HG03442 (cell line): ENCODE data around the gene POLR3GL.
A peak's percentile ranks its signal among the peaks of the same experiment; 100 is the strongest.

Experiments used
- ATAC-seq: cut with Tn5 transposase; IDR thresholded peaks from one replicate; pipeline ENCODE4 v1.9.1; 2021; ENCODE audit warnings: mild to moderate bottlenecking, moderate library complexity; ENCODE audit not compliant: unreplicated experiment

Gene POLR3GL

GRCh38 chr1:145991735-145992412 is 27.4 kb downstream of the POLR3GL start:
- no peak for ATAC-seq

DNA sequence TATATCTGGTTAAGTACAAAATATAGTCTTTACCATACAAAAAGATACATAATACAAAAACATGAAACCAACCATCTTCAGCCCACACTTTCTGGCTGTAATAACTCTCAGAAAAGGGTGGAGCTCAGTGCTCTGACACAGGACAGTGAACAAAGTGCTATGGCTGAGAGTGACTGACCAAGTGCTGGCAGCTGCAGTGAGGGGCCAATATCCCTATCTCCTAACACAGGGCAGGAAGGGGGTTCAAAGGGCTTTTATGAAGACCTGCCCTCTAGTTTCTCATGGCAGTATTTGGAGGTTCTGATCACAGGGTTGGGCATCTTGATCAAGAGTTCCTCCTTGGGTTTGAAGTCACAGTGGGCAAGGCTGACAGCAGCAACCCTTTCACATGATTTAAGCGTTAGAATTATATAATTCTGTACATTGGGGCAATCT is 28.0 kb downstream of the POLR3GL start:
- ATAC-seq, result no peak

DNA sequence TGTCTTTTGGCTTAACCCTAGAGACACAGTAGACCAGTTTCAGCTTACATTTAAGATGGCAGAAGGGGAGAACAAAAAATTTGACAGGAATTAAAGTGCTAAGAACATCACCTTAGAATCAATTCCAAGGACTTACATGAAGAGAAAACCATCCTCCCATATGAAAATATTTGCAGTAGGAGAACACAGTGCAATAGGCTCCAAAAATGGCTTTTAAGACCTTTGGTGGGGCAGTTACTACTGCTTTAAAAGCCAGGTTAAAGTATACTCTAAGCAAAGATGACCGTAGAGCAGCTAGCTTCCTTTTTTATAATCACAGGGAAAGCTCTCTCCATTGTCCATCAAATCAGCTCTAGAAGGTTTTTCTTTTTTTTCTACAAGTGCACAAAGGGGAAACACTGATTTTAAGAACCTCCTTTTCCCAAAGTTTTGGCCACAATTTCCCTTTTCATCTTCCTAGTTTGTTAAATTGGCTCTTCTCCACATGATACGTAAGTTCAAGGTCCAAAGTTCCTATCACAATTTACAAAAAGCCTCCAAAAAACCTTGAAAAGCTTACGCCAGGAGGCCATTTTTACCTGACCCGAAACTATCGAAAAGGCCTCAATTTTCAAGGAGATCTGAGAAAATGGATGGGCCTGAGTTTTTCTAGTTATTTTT is 28.6 kb downstream of the POLR3GL start:
- ATAC-seq, result no peak

- no peak for ATAC-seq
Measured at GRCh38 chr1:145993618-145994390, 29.3 kb downstream of the POLR3GL start.

DNA sequence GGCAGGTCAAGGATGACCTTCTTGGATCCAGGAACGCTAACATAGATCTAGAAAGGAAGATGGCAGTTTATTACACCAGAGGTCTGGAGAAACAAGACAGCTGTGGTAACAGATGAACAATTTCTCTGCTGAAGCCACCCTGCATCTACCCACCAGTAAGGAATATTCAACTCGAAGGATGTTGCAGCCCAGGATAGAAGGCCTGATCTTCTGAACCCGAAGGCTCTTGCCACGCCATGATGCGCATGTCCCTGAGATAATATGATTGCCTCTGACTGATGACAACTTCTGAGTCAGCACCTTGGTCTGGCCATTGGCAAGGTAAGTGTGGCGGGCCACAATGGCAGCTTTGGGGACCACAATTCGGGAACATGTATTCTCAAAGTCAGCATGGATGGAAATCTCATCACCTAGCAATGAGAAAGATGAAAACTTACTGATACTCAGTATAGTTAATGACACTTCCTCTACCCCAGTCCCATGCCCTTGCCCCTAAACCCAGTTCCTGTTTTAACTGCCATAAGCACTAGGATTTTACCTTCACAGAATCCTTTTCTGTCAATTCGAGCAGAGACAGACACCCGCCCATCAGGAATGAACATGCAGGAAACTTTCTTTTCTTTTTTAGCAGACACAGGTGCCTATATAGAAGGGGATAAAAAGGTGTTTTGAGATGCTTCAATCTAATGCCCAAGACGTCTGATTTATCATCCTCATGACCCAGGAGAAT is 30.1 kb downstream of the POLR3GL start:
- ATAC-seq, result no peak

DNA sequence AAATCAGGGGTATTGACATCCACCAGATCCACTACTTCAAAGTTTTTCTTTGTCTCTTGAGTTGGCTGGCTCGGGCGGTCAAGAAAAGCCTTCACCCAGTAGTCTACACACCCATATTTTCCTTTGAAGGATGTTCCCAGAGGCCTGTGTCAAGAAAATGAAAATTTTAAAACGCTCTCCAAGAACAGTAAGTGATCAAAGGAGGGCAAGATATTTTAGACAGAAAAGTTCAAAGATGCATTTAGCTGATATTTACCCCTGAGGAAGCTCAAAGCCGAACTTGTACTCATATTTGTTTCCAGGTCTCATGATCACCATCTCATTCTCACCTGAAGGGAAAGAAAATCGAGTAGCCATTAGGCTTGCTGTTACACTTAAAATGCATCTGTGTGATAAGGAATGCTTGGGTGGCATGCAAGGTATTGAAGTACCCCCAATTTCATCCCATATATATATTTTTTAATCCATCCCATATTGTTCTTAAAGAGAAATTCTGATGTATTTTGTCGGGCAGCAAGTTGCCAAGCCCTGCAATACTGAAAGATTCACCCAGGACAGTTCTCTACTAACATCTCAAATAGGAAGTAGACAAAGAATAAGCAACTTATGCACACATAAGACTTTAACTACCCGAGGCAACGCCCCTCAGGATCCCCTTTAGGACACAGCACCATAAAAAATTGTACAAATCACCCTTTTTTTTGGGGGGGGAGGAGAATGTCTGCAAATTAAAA is 30.8 kb downstream of the POLR3GL start:
- ATAC-seq, result no peak

GRCh38 chr1:145995964-145996432 is 31.5 kb downstream of the POLR3GL start:
- no peak for ATAC-seq

GRCh38 chr1:145996433-145997015 is 32.0 kb downstream of the POLR3GL start, which contains the start of gene TXNIP:
TSS of gene TXNIP (minus strand) at chr1:145996579. CDS start at chr1:145996266, 313 bp downstream.
- peak; percentile 86 for ATAC-seq

DNA sequence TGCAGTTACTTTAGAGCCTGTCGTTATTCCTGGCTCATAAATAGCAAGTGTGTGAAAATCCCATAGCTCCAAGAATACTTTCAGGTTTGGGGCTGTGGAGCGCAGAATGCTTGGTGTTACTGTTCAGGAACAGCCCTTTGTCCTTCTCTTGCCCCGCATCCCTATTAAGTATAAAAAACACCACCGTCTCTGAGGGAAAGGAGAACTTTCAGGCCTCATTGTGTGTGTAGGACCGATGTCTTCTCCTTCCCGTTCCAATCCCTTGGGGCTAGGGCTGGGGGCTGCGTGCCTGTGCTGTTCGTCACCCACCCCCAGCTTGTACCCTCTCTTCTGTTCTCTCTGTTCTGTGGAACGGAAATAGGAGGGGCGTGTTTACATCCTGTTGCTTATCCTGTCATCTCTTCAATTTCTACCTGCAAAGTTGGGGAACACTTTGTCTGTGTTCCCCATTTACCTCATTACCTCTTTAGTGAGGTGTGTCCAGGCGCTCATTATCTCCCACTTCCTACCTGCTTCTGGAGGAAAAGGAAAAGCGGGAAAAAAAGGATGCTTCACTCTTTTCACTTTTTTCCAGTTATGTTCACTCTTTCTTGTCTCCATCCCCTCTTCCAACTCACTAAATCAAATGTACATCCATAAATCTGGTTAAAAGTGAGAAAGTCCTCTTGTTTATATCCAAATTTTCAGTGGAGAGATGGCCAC is 32.7 kb downstream of the POLR3GL start:
- ATAC-seq, result no peak

GRCh38 chr1:145997718-145998023 is 33.2 kb downstream of the POLR3GL start:
- no peak for ATAC-seq

- ATAC-seq, result no peak
Measured at GRCh38 chr1:145999321-146000024, 35.0 kb downstream of the POLR3GL start.

GRCh38 chr1:146001709-146002108 is 37.2 kb downstream of the POLR3GL start:
- no peak for ATAC-seq

DNA sequence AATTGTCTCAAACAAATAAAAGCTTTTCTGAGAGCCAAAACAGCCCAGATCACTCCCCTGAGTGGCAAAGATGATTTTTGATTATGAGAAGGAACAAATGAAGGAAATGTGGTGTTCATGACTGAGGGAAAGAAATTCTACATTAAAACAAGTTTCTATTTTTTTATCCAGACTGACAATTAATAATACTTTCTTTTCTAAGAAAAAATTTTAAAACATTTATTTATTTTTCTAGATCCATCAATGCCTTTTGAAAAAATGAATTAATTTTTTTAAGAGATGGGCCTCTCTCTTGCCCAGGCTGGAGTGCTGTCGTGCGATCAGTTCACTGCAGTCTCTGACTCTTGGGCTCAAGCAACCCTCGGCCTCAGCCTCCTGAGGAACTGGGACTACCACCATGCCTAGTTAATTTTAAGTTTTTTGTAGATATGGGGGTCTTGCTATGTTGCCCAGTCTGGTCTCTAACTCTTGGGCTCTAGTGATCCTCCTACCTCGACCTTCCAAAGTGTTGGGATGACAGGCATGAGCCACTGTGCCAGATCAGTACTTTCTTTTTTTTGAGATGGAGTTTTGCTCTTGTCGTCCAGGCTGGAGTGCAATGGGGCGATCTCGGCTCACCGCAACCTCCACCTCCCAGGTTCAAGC is 43.1 kb downstream of the POLR3GL start:
- ATAC-seq, result no peak

GRCh38 chr1:146010126-146010738 is 45.7 kb downstream of the POLR3GL start:
- ATAC-seq, result no peak

DNA sequence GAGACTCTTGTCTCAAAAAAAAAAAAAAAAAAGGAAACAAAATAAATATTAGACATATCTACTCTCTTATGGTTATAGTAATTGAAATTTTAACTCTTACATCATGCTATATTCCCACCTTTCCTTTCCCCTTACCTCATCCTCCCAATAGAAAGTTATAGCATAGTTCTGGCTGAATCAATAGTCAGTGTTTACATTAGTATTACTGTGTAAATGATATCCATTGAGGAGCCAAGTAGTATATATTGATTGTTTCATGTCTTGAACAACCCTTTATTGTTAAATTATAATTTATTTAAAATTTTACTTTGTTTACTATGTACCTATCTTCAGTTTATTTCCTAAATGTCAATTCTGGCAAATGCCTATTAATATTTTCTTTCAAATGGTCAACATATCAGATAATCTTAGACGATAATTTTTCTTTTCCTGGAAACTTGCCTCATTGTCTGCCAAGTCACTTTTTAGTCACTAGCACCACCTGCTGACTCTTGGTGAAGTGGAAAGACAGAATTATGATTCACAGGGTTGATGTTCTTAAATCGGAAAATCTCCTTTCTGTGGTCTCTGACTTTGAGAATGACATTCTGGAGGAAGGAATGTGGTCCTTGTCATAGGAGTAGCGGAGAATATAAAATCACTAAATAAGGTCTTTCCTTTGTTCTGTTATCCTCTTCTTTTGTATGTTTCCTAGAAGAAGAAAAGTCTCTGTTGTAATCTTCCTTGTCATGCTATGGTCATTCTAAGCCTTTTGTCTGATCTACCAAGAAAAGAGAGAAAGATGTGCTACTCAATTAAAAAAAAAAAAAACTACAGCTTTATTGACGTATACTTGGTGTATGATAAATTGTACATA is 48.4 kb downstream of the POLR3GL start:
- no peak for ATAC-seq

GRCh38 chr1:146013559-146013922 is 49.1 kb downstream of the POLR3GL start:
- ATAC-seq, result no peak

- no peak for ATAC-seq
Measured at GRCh38 chr1:146016891-146017290, 52.4 kb downstream of the POLR3GL start.
